Measurements from ENCODE around the gene PCSK5. TPM values are rescaled to one million over a fixed set of nuclear protein-coding genes. Genes with fewer than 3 reads are reported as not detected.

The PCSK5 gene
- total RNA-seq, 1 experiment from 2014 or later = 7.5 TPM

DNA sequence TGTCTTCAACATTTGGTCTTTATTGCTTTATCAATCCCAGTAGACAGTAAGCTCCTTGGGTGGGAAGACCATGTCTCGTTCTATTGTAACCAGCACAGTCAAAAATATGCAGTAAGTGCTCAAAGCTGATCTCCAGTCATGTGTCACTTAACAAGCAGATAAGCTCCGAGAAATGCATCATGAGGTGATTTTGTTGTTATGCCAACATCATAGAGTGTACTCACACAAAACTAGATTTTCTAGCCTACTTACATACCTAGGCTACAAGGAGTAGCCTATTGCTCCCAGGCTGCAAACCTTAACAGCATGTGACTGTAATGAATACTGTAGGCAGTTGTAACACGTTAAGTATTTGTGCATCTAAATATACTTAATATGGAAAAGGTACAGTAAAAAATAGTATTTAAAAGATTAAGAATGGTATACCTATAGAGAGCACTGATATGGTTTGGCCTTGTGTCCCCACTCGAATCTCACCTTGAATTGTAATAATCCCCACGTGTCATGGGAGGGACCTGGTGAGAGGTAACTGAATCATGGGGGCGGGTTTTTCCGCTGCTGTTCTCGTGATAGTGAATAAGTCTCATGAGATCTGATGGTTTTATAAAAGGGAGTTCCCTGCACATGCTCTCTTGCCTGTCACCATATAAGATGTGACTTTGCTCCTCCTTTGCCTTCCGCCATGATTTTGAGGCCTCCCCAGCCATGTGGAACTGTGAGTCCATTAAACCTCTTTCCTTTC lies 39.8 kb upstream of the PCSK5 start:
- no peak for DNase-seq
- H3K4me2 ChIP-seq (ENCODE audit: insufficient read depth, insufficient read length, low read length) = no peak overlapping the region
- H3K36me3 Mint-ChIP-seq (ENCODE audit: insufficient read depth in 1 of 3, low read depth in 3 of 3) = no peaks in the 10 kb centered on the region
- H3K14ac ChIP-seq (ENCODE audit: insufficient read depth, low read length) = no peak overlapping the region
- H2AK5ac ChIP-seq (ENCODE audit: insufficient read length, low read length) = no peak overlapping the region
- H3K23ac ChIP-seq (ENCODE audit: insufficient read length, low read depth, low read length) = no peak overlapping the region
- H2BK12ac ChIP-seq (ENCODE audit: insufficient read length, low read depth, low read length) = no peak overlapping the region
- H3K4me3 Mint-ChIP-seq = no peak overlapping the region
- H3K18ac ChIP-seq (ENCODE audit: insufficient read length, low read depth, low read length) = no peak overlapping the region
- H3K27me3 Mint-ChIP-seq (ENCODE audit: low read depth) = no peaks in the 10 kb centered on the region
- H2BK15ac ChIP-seq (ENCODE audit: low read depth, low read length) = no peak overlapping the region
- no peaks in the 10 kb centered on the region for H3K79me1 ChIP-seq (ENCODE audit: insufficient read depth, low read depth, low read length, poor library complexity, severe bottlenecking)
- H3K23me2 ChIP-seq (ENCODE audit: insufficient read length, low read depth, low read length, poor library complexity, severe bottlenecking) = no peaks in the 10 kb centered on the region
- H3K4me1 Mint-ChIP-seq = peaks cover 4% of the 10 kb centered on the region in 2 experiments; a peak in 3 of 4 replicates
- no peak overlapping the region for H3T11ph ChIP-seq (ENCODE audit: low read length)
- H2AFZ ChIP-seq (ENCODE audit: low read length) = no peak overlapping the region
- no peak overlapping the region for H4K5ac ChIP-seq (ENCODE audit: insufficient read length, low read depth, low read length)
- H3K79me2 ChIP-seq (ENCODE audit: insufficient read depth, low read length) = no peaks in the 10 kb centered on the region
- H2BK5ac ChIP-seq (ENCODE audit: insufficient read length, low read length) = no peak overlapping the region
- no CpG with 5 or more reads among the region's 9 CpGs for WGBS (ENCODE audit: extremely low coverage, insufficient read length, low lambda C conversion rate)
- H3K4me1 ChIP-seq (ENCODE audit: insufficient read depth, low read length) = no peaks in the 10 kb centered on the region
- H3K9me3 ChIP-seq (ENCODE audit: control insufficient read depth, low read depth, low read length) = no peaks in the 10 kb centered on the region
- no peaks in the 10 kb centered on the region for H3K27me3 ChIP-seq (ENCODE audit: insufficient read depth, low read length)
- H3K27ac ChIP-seq (ENCODE audit: insufficient read length, low read depth, low read length) = no peak overlapping the region
- H3K4ac ChIP-seq (ENCODE audit: low read depth, low read length) = no peak overlapping the region
- no peak overlapping the region for H2BK20ac ChIP-seq (ENCODE audit: low read depth, low read length, poor library complexity, severe bottlenecking)
- no peak overlapping the region for H3K9ac ChIP-seq (ENCODE audit: extremely low read depth, insufficient read length, low read length)
- no peak overlapping the region for H3K56ac ChIP-seq (ENCODE audit: insufficient read length, low read depth, low read length)
- H4K8ac ChIP-seq (replicated peaks; ENCODE audit: insufficient read length, low read depth, low read length) = no peak overlapping the region
- no peaks in the 10 kb centered on the region for H4K20me1 ChIP-seq (ENCODE audit: control insufficient read depth, insufficient read depth, insufficient read length)
- H3K27ac Mint-ChIP-seq = no peak overlapping the region; a peak in 1 of 7 replicates
- TF ChIP-seq, protein P1, sequence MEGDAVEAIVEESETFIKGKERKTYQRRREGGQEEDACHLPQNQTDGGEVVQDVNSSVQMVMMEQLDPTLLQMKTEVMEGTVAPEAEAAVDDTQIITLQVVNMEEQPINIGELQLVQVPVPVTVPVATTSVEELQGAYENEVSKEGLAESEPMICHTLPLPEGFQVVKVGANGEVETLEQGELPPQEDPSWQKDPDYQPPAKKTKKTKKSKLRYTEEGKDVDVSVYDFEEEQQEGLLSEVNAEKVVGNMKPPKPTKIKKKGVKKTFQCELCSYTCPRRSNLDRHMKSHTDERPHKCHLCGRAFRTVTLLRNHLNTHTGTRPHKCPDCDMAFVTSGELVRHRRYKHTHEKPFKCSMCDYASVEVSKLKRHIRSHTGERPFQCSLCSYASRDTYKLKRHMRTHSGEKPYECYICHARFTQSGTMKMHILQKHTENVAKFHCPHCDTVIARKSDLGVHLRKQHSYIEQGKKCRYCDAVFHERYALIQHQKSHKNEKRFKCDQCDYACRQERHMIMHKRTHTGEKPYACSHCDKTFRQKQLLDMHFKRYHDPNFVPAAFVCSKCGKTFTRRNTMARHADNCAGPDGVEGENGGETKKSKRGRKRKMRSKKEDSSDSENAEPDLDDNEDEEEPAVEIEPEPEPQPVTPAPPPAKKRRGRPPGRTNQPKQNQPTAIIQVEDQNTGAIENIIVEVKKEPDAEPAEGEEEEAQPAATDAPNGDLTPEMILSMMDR (conservative IDR thresholded peaks at IDR 0.05) = no peak
- H4K91ac ChIP-seq (ENCODE audit: insufficient read length, low read depth, low read length) = no peak overlapping the region
- no peak overlapping the region for H2BK120ac ChIP-seq (ENCODE audit: low read depth, low read length, poor library complexity, severe bottlenecking)
- no peaks in the 10 kb centered on the region for H3K9me3 Mint-ChIP-seq

Data from H9 (cell line).